Small intestine (tissue), 7 donors: Measurements from ENCODE around the gene LRP10. TPM values are rescaled to one million over a fixed set of nuclear protein-coding genes. Genes with fewer than 3 reads are reported as not detected.
"Not testable (repeated sequence)": the region's sequence is repeated elsewhere in the genome, so short reads cannot be mapped to it uniquely, and the experiment has no call there.

Experiments
- DNase-seq, 2 donors: peaks; one replicate each; pipeline versions ENCODE4 v3.0.0 to v3.0.0-alpha.2; 2013
- FAIRE-seq: peaks from 2 replicates; lab custom pipeline; 2012; peaks lifted over from hg19 to GRCh38; lab: Jason Lieb, UNC
- H3K27ac ChIP-seq, 3 donors: one replicate each; pipeline ENCODE4 v1.5.1; 2013; ENCODE audit warnings: low read length in 2 of 3, mild to moderate bottlenecking in 2 of 3, control low read depth in 1 of 3, inconsistent platforms in 1 of 3, low read depth in 1 of 3, moderate library complexity in 1 of 3
- H3K27me3 ChIP-seq, 3 donors: one replicate each; pipeline ENCODE4 v1.6.1; 2013; ENCODE audit warnings: low read length in 3 of 3, inconsistent platforms in 1 of 3; ENCODE audit not compliant: control insufficient read depth in 3 of 3, insufficient read depth in 3 of 3
- H3K36me3 ChIP-seq, 3 donors: one replicate each; pipeline ENCODE4 v1.6.1; 2013; ENCODE audit warnings: low read length in 3 of 3, inconsistent platforms in 1 of 3, low read depth in 1 of 3, mild to moderate bottlenecking in 1 of 3, moderate library complexity in 1 of 3; ENCODE audit not compliant: control insufficient read depth in 3 of 3, insufficient read depth in 2 of 3
- H3K4me1 ChIP-seq, 3 donors: one replicate each; pipeline ENCODE4 v1.6.1; 2013; ENCODE audit warnings: low read length in 2 of 3, inconsistent platforms in 1 of 3, low read depth in 1 of 3, mild to moderate bottlenecking in 1 of 3, moderate library complexity in 1 of 3; ENCODE audit not compliant: control insufficient read depth in 3 of 3, insufficient read depth in 2 of 3
- H3K4me3 ChIP-seq, 3 donors: one replicate each; pipeline ENCODE4 v1.5.1; 2013; ENCODE audit warnings: low read length in 3 of 3, control low read depth in 1 of 3, inconsistent platforms in 1 of 3, low read depth in 1 of 3, mild to moderate bottlenecking in 1 of 3, moderate library complexity in 1 of 3
- H3K9me3 ChIP-seq, 2 donors: one replicate each; pipeline ENCODE4 v1.6.1; 2013; ENCODE audit warnings: low read depth in 1 of 2, low read length in 1 of 2; ENCODE audit not compliant: control insufficient read depth in 2 of 2, insufficient read depth in 1 of 2
- WGBS, 3 donors: extraction: QIAGEN DNeasy Blood & Tissue Kit; methylation state at CpG; one replicate each; pipeline ENCODE4 v1.1.7; 2013; 5-methylcytosine and 5-hydroxymethylcytosine counted together
- polyA plus RNA-seq, 4 donors: library from polyadenylated mRNA; stranded (reverse) in 3 of 4; unstranded in 1 of 4; fragments of 200-250 nt in 3 of 4; fragments of 120-200 nt in 1 of 4; gene quantifications; one replicate each; pipeline versions ENCODE4 v1.2.1 to v1.2.3, GENCODE V29; 2013
- donor health status: healthy with polysubstance abuse.
- donor health status: control.
- donor health status: control.
- donor health status: Bipolar disorder and iron deficiency.
- donor health status: healthy.

Gene LRP10
- polyA plus RNA-seq, 4 donors = 19.7 to 107 (median 57.8) TPM

DNA sequence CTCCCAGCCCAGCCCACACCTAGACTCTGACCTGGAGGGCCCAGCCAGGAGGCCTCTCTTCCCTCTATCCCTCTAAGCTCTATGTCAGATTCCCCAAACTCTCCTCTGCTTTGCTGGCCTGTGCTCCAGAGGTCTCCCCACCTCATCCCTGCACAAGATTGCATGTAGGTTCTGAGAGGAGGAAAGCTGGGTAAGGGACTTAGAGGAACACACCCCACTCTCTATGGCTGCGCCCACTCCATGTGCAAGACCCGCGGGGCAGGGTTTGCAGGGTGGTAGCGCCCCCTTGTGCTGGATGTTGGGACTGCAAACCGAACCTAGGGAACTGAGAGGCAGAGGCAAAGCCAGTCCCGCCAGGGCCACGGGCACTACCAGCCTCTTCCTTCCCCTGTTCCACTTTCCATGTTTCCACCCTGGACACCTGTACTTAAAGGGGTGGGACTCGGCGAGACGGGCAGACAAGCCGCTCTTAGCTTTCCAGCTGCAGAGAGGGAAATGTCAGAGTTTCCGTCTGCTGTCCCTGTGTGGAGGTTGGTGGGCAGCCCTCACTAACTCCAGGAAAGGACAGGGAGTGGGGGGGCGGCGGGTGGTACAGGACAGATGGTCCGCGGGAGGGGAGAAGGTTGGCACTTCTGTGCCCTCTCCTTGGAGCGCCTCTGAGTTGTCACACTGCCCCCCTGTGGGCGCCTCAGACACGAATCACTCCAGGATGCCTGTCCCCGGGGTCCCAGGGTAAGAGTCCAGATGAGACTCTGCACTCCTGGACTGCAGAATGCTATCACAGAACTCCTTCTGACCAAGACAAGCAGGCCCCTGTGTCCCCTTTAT, 18.4 kb upstream of the LRP10 start:
- Histone ChIP-seq H3K27ac (peak overlapping the region; percentile 78 to 100 (median 93)), H3K4me3 (peak overlapping the region in 2 of 3 donors; percentile 44 to 61), H3K36me3 (peaks cover 0 to 8% (median 0%) of the 10 kb centered on the region in 3 donors), H3K4me1 (peaks cover 0 to 46% (median 6%) of the 10 kb centered on the region in 3 donors), H3K27me3 (no peaks in the 10 kb centered on the region), H3K9me3 (peaks cover 0 to 4% of the 10 kb centered on the region in 2 donors)
- DNase-seq (peak; percentile 87 to 95), FAIRE-seq (no peak)
- WGBS, 3 donors = 0 to 2% (median 1%) methylated on average over 20 of the region's 20 CpGs

DNA sequence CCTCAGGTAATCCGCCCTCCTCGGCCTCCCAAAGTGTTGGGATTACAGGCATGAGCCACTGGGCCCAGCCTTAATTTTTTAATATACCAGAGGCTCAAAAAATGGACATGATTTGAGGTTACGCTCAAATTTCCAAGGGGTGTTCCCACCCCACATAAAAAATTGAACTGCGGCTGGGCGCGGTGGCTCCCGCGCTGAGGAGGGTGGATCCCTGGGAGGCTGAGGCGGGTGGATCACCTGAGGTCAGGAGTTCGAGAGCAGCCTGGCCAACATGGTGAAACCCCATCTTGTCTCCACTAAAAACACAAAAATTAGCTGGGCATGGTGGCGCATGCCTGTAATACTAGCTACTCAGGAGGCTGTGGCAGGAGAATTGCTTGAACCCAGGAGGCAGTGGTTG, 17.2 kb upstream of the LRP10 start:
- FAIRE-seq, H3K36me3 ChIP-seq, H3K4me3 ChIP-seq, H3K27me3 ChIP-seq, DNase-seq, H3K9me3 ChIP-seq: not testable (repeated sequence)
- Histone ChIP-seq H3K4me1 (peaks cover 0 to 46% (median 6%) of the 10 kb centered on the region in 3 donors), H3K27ac (peak overlapping the region in 1 of 3 donors; percentile 72)
- WGBS, 3 donors = 94 to 96% (median 96%) methylated on average over 11 of the region's 11 CpGs

- peaks cover 0 to 4% of the 10 kb centered on the region in 2 donors for H3K9me3 ChIP-seq
- H3K4me1 ChIP-seq = peaks cover 0 to 43% (median 6%) of the 10 kb centered on the region in 3 donors
- FAIRE-seq (no peak), DNase-seq (peak; percentile 20 to 71)
- WGBS, 3 donors = 87 to 93% (median 89%) methylated on average over 8 of the region's 8 CpGs
- H3K27ac ChIP-seq = peak overlapping the region in 1 of 3 donors; percentile 72
- no peaks in the 10 kb centered on the region for H3K27me3 ChIP-seq
- H3K4me3 ChIP-seq = no peak overlapping the region
- peaks cover 0 to 2% (median 0%) of the 10 kb centered on the region in 3 donors for H3K36me3 ChIP-seq
These were observed 16.4 kb upstream of the LRP10 start for GRCh38 chr14:22854963-22855724.

- DNase-seq = no peak
- Histone ChIP-seq H3K4me1 (peaks cover 0 to 32% (median 6%) of the 10 kb centered on the region in 3 donors), H3K9me3 (peaks cover 0 to 4% of the 10 kb centered on the region in 2 donors), H3K27me3 (no peaks in the 10 kb centered on the region), H3K36me3 (no peaks in the 10 kb centered on the region), H3K4me3 (no peak overlapping the region), H3K27ac (no peak overlapping the region)
- no peak for FAIRE-seq
- WGBS, 3 donors = 91 to 96% (median 95%) methylated on average over 5 of the region's 5 CpGs
These were observed 15.1 kb upstream of the LRP10 start for GRCh38 chr14:22856428-22856827.

DNA sequence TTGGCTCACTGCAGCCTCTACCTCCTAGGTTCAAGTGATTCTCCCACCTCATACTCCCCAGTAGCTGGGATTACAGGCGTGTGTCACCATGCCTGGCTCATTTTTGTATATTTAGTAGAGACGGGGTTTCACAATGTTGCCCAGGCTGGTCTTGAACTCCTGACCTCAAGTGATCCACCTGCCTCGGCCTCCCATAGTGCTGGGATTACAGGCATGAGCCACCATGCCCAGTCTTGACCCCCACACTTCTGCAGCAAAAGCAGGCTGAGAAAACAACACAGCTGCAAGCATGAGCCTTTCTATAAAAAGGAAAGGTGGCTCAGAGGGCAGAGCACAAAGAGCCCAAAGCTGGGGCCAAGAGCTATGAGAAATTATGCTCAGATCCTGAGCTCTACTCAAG, 11.2 kb upstream of the LRP10 start:
- not testable (repeated sequence) for DNase-seq, H3K4me3 ChIP-seq, H3K36me3 ChIP-seq, H3K4me1 ChIP-seq, H3K9me3 ChIP-seq, H3K27me3 ChIP-seq, H3K27ac ChIP-seq, FAIRE-seq
- WGBS, 3 donors = 54 to 90% (median 89%) methylated on average over 3 of the region's 3 CpGs

- peaks cover 0 to 4% of the 10 kb centered on the region in 2 donors for H3K9me3 ChIP-seq
These were observed 9.9 kb upstream of the LRP10 start for GRCh38 chr14:22861651-22862050.

DNA sequence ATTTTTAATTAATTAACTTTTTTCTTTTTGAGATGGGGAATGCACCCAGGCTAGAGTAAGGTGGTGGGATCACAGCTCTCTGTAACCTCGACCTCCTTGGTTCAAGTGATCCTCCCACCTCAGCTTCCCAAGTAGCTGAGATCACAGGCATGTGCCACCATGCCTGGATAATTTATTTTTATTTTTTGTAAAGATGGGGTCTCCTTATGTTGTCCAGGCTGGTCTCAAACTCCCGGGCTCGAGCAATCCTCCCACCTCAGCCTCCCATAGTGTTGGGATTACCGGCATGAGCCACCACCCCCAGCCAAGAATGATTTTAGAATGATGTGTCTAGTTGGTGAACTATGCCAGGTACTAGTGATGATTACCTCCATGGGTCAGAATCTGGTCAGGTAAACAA, 6.6 kb upstream of the LRP10 start:
- H3K4me1 ChIP-seq = peaks cover 0 to 5% (median 0%) of the 10 kb centered on the region in 3 donors
- FAIRE-seq = no peak
- H3K36me3 ChIP-seq = no peaks in the 10 kb centered on the region
- no peaks in the 10 kb centered on the region for H3K9me3 ChIP-seq
- DNase-seq = no peak
- no peak overlapping the region for H3K27ac ChIP-seq
- H3K27me3 ChIP-seq = no peaks in the 10 kb centered on the region
- 84 to 92% (median 88%) methylated on average over 4 of the region's 4 CpGs for WGBS, 3 donors
- no peak overlapping the region for H3K4me3 ChIP-seq

More at GRCh38 chr14:22861651-22862050, 9.9 kb upstream of the LRP10 start:
- Histone ChIP-seq H3K36me3 (no peaks in the 10 kb centered on the region), H3K27me3 (no peaks in the 10 kb centered on the region), H3K4me1 (peaks cover 0 to 5% (median 0%) of the 10 kb centered on the region in 3 donors), H3K27ac (no peak overlapping the region), H3K4me3 (no peak overlapping the region)
- no peak for DNase-seq
- no peak for FAIRE-seq
